Fibroblast of skin of right biceps (primary cell): ENCODE measurements around the gene EXOSC10.
"Not testable (repeated sequence)": the region's sequence is repeated elsewhere in the genome, so short reads cannot be mapped to it uniquely, and the experiment has no call there.

Experiments used
- DNase-seq: peaks from one replicate; pipeline ENCODE4 v3.0.0-alpha.2; 2013

The EXOSC10 gene

DNA sequence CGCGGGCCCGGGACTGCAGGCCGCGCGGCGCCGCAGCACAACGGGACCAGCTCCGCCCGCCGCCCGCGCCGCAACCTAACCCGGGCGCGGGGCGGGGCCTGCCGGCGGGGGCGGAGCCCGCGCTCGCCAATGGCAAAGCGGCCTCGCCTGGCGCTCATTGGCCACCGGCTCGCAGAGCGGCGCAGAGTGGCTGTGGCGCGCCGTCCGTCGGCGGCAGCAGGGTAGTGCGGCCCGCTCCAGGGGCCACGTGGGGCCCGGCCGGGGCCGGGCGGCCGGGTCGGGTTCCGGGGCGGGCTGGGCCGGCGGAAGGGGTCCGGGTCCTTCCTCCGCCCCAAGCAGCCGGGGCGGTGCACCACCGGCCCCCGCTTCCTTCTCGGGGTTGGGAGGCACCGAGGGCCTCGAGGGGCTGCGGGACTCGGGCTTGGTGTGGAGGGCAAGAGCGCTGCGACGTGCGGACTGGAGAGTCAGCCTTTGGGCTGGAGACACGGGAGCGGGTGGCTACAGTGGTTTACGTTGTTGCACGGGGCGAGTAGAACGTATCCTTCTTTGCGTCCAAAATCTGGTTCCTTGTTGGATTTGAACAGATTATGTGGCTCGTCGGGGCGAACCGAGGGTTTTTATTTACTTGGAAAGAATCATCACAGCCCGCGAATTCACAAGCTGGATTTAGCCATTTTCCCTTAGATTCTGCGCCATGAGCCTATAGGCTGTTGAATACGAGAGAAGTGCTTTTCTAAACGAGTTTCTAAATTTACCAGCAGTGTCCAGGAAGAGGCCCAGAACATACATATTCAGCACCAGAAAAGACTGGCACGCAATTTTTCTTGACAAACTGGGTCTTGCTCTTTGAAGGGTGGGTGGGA lies 39.5 kb downstream of the EXOSC10 start, which contains the start of gene SRM:
Gene SRM (minus strand): TSS at position 51 of the 863 bp plus-strand sequence. CDS start 75 bp downstream, outside the sequence.
- peak; percentile 90 for DNase-seq

DNA sequence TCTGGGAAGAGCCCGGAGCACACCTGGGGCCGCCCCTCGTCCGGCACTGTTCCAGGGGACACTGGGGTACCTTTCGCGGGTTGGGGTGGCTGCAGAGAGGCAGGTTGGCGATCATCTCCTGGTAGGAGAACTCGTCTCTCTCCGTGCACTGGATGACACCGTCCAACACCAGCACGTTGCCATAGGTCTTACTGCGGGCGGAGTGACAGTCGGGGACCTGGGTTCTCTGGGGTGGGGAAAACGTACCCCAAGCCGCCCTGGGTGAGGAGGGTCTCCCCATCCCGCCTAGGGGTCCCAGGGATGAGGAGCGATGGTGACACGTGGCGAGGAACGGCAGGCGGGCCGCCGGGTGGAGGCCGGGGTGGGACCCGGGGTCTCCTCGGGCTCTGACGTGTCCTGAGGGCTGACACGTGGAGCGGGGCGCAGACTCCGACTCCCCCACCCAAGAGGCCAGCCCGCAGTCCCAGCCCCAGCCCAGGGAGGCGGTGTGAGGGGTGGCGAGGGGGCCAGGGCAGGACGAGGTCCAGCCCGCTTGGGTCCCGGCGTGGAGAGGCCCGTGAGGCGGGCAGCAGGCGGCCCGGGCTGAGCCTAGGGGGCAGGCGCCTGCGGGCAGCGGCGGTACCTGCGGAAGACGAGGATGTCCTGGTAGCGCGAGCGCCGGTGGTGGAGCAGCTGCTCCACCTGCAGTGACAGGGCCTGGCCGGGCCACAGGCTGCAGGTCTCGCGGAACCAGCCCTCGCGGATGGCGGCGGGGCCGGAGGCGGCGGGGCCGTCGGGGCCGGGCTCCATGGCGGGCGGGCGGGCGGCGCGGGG lies 40.3 kb downstream of the EXOSC10 start:
- peak; percentile 20 for DNase-seq

DNA sequence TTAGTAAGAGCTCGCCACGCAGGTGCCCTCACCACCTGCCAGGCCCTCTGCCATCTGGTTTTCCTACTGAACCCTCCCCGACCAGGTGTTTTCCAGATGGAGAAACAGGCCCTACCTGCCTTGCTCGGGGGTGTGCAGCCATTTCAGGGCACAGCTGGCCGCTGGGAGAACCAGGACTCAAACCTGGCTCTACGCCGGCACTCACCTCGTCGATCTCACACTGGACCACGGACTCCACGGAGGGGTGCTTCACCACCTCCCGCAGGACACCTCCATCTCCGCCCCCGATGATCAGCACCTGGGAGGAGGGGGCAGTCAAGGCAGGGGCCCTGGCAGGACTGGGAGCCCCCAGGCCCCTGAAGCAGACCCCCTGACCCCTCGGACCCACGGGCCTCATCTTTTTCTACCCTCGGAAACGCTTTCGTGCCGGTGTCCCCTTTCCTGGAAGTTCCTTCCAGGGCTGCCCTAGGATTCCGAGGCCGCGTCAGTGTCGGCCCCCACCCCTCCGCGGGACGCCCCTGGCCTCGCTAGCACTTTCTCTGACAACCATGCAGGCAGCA lies 41.0 kb downstream of the EXOSC10 start:
- DNase-seq: no peak

DNA sequence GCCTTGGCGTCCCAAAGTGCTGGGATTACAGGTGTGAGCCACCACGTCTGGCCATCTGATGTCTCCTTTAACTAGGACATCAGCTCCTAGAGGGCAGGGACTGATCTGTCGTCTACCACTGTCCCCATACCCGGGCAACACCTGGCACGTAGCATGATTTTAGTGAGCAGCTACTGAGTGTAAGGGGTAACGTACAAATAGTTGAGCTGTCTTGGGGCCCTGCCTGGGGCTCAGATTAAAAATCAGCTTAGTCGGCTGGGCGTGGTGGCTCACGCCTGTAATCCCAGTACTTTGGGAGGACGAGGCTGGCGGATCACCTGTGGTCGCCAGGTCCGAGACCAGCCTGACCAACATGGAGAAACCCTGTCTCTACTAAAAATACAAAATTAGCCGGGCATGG lies 41.6 kb downstream of the EXOSC10 start:
- no peak for DNase-seq

DNA sequence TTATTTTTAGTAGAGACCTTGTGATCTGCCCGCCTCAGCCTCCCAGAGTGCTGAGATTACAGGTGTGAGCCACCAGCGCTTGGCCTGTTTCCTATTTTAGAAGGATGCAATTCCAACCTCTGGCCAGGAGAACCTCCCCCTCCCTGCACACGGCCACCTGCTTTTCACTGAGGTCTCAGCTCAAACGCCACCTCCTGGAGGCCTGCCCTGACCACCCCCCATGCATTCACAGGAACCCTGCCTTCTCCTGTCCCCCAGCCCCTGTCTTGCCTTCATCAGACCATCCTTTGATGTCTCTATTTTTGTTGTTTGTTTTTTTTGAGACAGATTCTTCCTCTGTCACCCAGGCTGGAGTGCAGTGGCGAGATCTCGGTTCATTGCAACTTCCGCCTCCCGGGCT lies 42.2 kb downstream of the EXOSC10 start:
- no peak for DNase-seq

DNA sequence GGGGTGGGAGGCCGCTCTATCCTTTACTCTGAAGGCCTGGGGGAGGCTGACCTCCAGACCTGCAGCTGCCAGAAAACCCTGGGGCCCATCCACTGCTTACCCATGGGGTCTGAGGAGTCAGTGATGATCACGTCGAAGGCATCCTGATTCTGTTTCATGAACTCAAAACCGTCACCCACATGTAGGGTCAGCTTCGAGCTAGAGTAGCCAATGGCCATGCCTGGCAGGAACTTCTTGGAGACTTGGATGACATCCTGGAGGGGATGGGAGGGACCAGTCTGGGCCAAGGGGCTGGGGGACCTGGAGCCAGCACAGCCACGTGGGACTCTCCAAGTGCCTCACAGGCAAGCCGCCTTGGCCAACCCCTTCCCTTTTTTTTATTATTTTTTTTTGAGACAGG lies 43.2 kb downstream of the EXOSC10 start:
- DNase-seq: no peak

DNA sequence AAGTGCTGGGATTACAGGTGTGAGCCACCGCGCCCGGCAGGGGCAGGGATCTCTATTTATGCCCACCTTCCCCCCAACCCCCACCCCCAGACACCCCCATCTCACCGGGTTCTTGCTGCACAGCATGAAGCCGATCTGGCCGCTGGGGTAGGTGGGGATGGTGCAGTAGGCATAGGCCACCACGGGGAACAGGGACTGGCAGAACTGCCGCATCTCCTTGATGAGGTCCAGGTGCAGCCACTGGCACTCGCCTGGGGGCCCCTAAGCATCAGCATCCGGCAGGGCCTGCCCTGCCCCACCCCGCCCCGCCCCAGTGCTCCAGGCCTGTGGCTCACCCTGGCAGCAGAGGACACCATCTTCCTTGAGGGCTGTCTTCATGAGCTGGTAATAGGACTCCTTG lies 44.0 kb downstream of the EXOSC10 start:
- DNase-seq: no peak

DNA sequence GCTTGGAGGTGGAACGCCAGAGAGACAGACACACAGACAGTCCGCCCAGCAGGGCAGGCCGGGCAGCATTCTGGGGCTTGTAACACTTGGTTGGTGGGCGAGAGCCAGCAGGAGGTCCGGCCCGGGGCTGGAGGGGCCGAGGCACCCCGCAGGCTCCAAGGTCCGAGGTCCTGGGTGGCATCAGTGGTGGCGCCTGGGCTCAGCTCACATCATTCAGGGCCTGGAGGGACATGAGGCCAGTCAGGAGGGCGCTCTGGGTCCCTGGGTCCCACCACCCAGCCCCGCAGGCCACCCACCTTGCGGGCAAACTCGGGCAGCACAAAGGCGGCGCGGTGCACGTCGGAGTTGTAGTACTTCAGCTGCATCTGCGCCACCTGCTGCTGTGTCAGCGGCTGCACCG lies 45.0 kb downstream of the EXOSC10 start:
- no peak for DNase-seq

DNA sequence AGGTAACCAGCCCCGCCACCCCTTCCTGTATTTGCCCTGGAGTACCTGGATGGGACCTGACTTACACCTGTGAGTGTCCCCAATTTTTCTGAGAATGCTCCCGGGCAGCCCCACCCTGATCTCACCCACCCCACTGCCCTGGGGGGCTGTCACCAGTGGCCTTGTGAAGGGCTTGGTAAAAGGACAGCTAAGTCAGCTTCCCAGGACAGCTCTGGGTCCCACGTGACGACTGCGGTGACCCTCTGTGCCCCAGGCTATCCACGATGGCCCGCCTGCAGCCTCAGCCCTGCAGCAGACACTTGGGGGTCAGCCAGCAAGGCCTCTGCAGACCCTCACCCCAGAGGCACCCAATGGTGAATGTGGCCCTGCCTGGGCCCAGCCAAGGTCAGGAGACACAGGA lies 45.5 kb downstream of the EXOSC10 start:
- no peak for DNase-seq

DNA sequence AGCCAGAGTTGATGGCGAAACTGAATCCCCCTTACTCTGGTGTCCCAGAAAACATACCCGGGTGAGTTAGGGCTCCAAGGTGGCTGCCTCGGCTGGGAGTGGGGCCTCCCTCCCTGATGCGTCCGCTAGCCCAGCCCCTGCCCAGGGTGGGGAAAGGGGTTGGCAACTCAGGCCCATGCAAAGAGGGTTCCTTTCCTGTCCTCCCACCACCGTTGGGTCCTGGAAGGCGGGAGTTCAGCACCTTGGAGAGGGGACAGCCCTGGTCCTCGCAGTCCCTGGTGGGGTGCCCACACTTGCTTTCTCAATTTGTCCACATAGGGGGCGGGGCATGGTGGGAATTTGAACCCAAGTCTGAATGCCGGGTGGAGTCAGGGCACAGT lies 45.9 kb downstream of the EXOSC10 start:
- peak; percentile 25 for DNase-seq

DNA sequence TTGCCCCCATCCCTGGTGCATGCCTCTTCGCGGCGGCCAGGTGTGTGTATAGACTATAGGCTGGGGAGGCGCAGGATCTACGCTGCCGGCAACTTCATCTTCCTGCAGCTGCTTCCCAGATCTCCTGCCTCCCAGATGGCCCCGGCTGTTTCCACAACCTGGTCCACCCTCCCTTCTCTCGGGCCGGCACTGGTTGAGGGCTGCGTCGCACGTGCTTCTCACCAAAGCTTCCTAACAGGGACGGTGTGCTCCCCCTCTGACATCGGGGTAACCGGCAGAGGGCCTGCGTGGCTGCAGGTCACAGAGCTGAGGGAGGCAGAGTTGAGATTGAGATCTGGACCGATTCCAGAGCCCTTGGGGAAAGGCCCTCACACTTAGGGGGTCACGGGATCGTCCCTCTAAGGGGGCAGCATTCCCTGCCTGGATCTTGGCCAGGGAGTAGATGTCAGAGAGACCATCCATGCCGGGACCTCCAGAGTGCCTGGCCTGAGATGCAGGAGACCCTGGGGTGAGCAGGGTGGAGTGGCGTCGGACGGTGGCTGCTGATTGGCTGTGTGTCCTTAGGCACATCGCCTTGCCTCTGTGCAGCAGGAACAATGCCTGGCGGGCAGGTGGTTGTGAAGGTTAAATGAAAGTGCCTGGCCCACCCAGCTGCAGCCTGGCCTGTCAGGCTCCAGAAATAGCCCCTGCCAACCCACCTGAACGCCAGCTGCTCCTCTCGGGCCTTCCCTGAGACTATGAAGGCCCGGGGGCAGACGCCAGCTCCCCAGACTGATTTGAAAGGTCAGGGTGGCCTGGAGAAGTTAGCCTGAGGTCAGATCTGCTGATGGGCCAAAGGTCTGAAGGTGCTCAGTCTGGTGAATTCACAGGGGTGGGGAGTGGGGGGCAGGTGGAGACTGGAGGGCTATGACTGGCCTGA lies 46.6 kb downstream of the EXOSC10 start:
- DNase-seq: peak; percentile 12

DNA sequence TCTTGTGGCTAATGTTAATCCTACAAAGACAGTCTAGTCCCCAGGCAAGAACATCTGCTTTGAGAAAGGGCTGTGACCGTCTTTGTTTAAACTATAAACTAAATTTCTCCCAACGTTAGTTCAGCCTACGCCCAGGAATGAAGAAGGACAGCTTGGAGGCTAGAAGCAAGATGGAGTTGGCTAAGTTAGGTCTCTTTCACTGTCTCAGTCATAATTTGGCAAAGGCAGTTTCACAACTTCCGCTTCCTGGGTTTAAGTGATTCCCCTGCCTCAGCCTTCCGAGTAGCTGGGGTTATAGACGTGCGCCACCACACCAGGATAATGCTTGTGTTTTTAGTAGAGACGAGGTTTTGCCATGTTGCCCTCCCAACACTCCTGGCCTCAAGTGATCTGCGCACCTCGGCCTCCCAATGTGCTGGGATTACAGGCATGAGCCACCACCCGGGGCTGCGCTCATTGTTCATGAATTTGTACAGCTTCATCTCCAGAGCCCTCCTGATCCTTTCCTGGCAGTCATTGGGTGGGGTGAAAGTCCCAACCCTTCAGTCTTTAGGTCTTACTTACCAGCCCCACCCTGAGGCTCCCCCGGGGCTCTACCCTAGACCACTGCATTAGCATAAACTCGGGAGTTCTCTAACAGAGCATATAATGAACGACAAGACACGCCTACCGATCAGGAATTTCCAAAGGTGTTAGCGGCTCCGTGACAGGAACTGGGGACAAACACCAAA lies 47.7 kb downstream of the EXOSC10 start:
- peak; percentile 25 for DNase-seq

DNA sequence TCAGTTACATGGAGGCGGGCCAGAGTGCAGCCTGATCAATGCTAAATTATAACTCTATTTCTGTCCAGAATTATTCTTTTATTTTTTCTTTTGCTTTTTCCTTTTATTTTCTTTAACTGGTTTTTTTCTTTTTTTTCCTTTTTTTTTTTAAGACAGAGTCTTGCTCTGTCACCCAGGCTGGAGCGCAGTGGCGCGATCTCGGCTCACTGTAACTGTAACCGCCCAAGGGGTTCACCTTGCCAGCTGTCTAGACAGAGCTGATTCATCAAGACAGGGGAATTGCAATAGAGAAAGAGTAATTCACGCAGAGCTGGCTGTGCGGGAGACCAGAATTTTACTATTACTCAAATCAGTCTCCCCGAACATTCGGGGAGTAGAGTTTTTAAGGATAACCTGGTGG lies 48.5 kb downstream of the EXOSC10 start:
- not testable (repeated sequence) for DNase-seq

DNA sequence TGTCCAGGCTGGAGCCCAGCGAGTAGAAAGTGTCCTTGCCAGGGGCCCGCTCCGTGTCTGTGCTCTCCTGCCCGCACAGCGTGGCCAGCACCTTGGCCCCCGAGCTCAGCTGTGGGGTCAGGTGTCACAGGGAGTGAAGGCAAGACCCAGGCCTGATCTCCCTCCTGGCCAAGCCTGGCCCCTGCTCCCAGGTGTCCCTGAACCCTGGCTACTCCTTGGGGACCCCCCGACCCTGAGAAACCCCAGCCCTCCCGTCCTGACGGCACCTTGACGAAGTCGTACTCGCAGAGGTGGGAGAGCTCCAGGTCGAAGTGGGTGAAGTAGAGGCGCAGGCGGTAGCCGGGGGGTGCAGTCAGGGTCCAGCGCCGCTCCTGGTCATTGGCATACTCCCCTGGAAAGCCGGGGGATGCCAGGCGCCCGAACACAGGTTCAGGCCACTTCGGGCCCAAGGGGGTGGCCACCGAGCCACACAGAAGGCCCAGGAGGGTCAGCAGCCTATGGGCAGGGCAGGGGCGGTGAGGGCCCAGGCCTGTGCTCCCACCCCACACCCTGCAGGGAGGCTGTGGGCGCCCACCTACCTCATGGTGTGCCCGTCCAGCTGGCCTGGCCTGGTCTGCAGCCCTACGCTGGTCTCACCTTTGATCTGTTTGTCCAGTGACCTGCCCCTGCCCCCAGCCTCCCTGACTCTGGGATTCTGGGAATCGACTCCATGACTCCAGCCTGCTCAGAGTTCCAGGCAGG lies 52.9 kb downstream of the EXOSC10 start, which contains the start of gene MASP2:
Gene MASP2 (minus strand): TSS at position 615 of the 741 bp plus-strand sequence. CDS start 32 bp downstream, at position 583.
- DNase-seq: no peak

DNA sequence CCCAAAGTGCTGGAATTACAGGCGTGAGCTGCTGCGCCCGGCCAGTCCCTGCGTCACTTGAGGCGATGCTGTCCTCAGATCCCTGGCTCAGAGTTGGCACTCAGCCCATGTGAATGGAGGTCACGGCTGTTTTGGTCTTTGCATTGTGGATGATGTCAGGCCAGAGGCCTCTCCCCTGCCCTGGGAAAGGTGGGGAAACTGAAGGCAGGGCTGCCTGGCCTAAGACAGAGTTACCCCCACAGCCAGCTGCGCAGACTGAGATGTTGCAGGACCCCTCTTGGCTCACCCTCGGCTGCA lies 53.5 kb downstream of the EXOSC10 start:
- DNase-seq: no peak

DNA sequence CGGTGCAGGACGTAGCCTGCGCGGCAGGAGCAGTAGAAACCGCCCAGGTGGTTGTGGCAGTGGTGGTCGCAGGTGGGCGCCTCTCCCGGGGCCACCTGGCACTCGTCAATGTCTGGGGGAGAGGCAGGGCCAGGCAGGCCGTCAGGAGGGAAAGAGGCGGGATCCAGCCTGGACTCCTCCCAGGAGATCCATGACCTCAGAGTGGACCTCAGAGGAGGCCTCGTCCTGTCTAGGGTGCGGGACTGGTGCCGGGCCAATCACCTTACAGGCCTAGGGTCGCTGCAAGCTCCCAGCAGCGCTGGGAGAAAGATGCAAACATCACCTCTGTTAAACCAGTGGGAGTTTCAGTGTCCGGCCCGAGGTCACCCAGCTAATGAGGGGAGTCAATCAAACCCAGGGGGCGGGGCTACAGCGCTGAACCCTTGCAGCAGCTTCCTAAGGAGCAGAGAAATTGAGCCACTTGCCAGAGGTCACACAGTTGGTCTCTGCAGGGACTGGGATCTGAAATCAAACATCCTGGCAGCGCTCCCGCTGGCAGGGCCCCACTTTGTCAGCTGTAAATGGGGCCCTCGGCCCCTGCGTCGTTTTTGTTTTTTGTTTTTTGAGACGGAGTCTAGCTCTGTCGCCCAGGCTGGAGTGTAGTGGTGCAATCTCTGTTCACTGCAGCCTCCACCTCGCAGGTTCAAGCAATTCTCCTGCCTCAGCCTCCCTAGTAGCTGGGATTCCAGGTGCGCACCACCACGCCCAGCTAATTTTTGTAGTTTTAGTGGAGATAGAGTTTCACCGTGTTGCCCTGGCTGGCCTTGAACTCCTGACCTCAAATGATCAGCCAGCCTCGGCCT lies 54.0 kb downstream of the EXOSC10 start:
- DNase-seq: no peak

DNA sequence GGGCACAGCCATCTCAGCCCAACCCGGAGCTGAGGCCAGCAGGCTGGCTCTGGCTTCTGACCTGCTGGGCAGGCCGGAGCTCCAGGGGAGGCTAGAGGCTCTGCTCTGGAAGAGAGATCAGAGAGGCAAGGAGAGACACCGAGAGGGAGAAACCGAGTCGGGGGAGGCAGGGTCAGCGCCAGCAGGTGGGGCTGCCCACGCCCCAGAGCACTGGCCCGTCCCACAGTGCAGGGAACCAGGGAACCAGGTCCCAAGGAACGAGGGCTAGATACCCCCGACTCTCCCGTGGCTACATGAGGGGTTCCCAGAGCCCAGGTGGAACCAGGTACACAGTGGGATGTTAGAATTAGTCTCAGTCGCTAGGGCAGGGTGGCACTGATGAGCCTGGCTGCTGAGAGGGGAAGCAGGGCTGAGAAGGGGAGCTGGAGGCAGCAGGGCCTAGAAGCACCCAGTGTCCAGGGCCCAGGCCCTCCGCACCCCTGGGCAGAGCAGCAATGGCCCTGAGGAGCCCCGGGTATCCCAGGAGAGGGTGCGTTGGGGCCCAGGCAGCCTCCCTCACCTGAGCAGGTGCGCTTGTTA lies 54.7 kb downstream of the EXOSC10 start:
- DNase-seq: no peak

DNA sequence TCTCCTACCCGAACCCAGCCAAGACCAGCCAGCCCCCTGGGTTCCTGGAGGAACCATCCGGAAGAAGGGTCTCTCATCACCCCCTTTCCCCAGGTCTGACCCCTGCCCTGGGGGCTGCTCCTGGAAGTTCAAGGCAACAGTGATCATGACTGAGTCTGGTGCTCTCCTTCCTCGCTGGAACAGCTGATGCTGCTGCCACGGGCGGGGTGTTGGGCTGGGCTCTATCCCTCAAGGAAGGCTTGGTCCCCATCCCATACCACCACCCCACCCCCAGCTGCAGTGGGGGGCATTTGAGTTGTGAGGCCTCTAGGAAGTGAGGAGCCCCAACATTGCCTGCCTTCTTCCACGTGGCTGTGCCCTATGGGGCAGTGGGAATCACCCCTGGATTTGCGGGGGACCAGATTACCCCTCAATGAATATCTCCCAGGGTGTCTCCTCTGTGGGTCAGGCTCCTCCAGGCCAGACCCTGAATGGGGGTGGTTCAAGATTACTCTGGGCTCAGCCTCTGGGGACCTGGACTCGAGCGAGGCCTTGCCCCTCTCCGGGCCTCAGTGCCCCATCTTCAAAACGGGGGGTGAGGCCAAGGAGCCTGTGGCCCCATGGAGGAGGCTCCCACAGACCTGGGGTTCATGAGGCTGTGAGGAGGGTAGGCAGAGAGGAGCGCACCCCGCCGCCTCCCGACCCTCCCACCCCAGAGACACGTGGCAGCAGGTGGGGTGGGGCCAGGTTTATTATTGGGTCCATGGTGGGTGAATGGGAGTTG lies 55.4 kb downstream of the EXOSC10 start:
- DNase-seq: no peak
